GM12878 (cell line): Measurements from ENCODE around the gene KCND2. TPM values are rescaled to one million over a fixed set of nuclear protein-coding genes. Genes with fewer than 3 reads are reported as not detected.

Source experiments
- ATAC-seq: fragments of 200-7000 bp; cut with Tn5 transposase; 3 replicates; pipeline ENCODE4 v1.9.1; 2020; ENCODE audit warnings: mild to moderate bottlenecking, moderate library complexity
- BruUV-seq: library from RNA; stranded (reverse); fragments of 400-500 nt; replicated peaks from 2 replicates; lab custom pipeline; 2021; lab: Mats Ljungman, UMichigan
- CTCF ChIA-PET: fragments of 300-600 bp; sonication (Branson Sonifier 250); formaldehyde crosslinking; extraction: SDS; loops from one replicate; lab custom pipeline; 2021; ENCODE audit warnings: inconsistent platforms; lab: Yijun Ruan, JAX
- POLR2A ChIA-PET: fragments of 350-600 bp; formaldehyde crosslinking; extraction: SDS; loops from one replicate; lab custom pipeline; 2021; ENCODE audit warnings: inconsistent platforms; lab: Charles Lee
- RAD21 ChIA-PET: fragments of 300-600 bp; sonication (Branson Sonifier 250); formaldehyde crosslinking; loops from one replicate; lab custom pipeline; 2023; ENCODE audit warnings: antibody characterized with exemption; ENCODE audit not compliant: unreplicated experiment; lab: Charles Lee
- SMC1A ChIA-PET: fragments of 300-600 bp; sonication (Branson Sonifier 250); formaldehyde crosslinking; loops from one replicate; lab custom pipeline; 2023; ENCODE audit not compliant: unreplicated experiment, uncharacterized antibody; lab: Charles Lee
- DNase-seq: peaks from one replicate; pipeline ENCODE4 v3.0.0-alpha.2; 2011; ENCODE audit warnings: low read depth, low spot score
- FAIRE-seq: peaks from 3 replicates; lab custom pipeline; 2011; peaks lifted over from hg19 to GRCh38; lab: Jason Lieb, UNC
- H2AFZ ChIP-seq: 2 replicates; pipeline ENCODE4 v1.6.0; 2011; ENCODE audit warnings: low read depth, low read length, control low read depth; ENCODE audit not compliant: control insufficient read depth
- H3K27ac ChIP-seq: 2 replicates; pipeline ENCODE4 v1.5.1; 2011; ENCODE audit warnings: control low read depth; ENCODE audit not compliant: control insufficient read depth, insufficient read depth
- H3K27me3 ChIP-seq, 2 experiments: replicated peaks in 1 of 2; 2 replicates each; pipeline versions ENCODE4 v1.6.0 to v1.6.1; 2011; ENCODE audit warnings: low read length in 1 of 2; ENCODE audit not compliant: control insufficient read depth in 2 of 2, insufficient read depth in 2 of 2
- H3K36me3 ChIP-seq, 2 experiments: 2 replicates each; pipeline ENCODE4 v1.5.1; 2011; ENCODE audit warnings: low read length in 1 of 2; ENCODE audit not compliant: control insufficient read depth in 2 of 2, insufficient read depth in 2 of 2
- H3K4me1 ChIP-seq: 2 replicates; pipeline ENCODE4 v1.6.1; 2011; ENCODE audit warnings: mild to moderate bottlenecking, low read length, moderate library complexity, mixed read lengths; ENCODE audit not compliant: control insufficient read depth, insufficient read depth
- H3K4me2 ChIP-seq: 2 replicates; pipeline ENCODE4 v1.6.0; 2011; ENCODE audit warnings: control low read depth; ENCODE audit not compliant: control insufficient read depth, insufficient read depth
- H3K4me3 ChIP-seq: fragments of 200-600 bp; sonication (generic); 2 replicates; pipeline ENCODE4 v1.5.1; 2016
- H3K79me2 ChIP-seq: 2 replicates; pipeline ENCODE4 v1.6.0; 2011; ENCODE audit warnings: low read length; ENCODE audit not compliant: control insufficient read depth, insufficient read depth
- H3K9ac ChIP-seq: 2 replicates; pipeline ENCODE4 v1.8.0; 2011; ENCODE audit warnings: low read length, control low read depth, mixed read lengths; ENCODE audit not compliant: control insufficient read depth, insufficient read depth
- H3K9me3 ChIP-seq: replicated peaks from 3 replicates; pipeline ENCODE4 v1.5.1; 2011; ENCODE audit warnings: mild to moderate bottlenecking, low read length; ENCODE audit not compliant: control insufficient read depth, insufficient read depth
- H4K20me1 ChIP-seq: 2 replicates; pipeline ENCODE4 v1.6.0; 2011; ENCODE audit not compliant: control insufficient read depth, insufficient read depth
- BACH1 ChIP-seq: fragments of 450-650 bp; IDR thresholded peaks from 2 replicates; pipeline ENCODE4 v1.6.1; 2017; ENCODE audit warnings: mild to moderate bottlenecking, borderline replicate concordance
- DPF2 ChIP-seq: fragments of 450-650 bp; IDR thresholded peaks from 2 replicates; pipeline ENCODE4 v1.6.1; 2017; ENCODE audit warnings: mild to moderate bottlenecking
- ETV6 ChIP-seq, 2 experiments: fragments of 450-650 bp in 1 of 2; IDR thresholded peaks in 1 of 2; conservative IDR thresholded peaks in 1 of 2; 2 replicates each; pipeline ENCODE4 v1.6.1; 2014; ENCODE audit warnings: antibody characterized with exemption in 1 of 2, borderline replicate concordance in 1 of 2, low read depth in 1 of 2, mild to moderate bottlenecking in 1 of 2, moderate library complexity in 1 of 2
- IKZF1 ChIP-seq: fragments of 450-650 bp; conservative IDR thresholded peaks from 2 replicates; pipeline ENCODE4 v1.6.1; 2017; ENCODE audit warnings: antibody characterized with exemption, mild to moderate bottlenecking
- KAT2A ChIP-seq: conservative IDR thresholded peaks from 2 replicates; pipeline ENCODE4 v1.6.1; 2011; ENCODE audit warnings: low read depth, low read length; ENCODE audit not compliant: control insufficient read depth
- MYC ChIP-seq: IDR thresholded peaks from 2 replicates; pipeline ENCODE4 v1.6.1; 2011; ENCODE audit warnings: mild to moderate bottlenecking, low read length, moderate library complexity, inconsistent platforms; ENCODE audit not compliant: insufficient read depth, insufficient replicate concordance, insufficient read length, severe bottlenecking
- NBN ChIP-seq: fragments of 450-650 bp; IDR thresholded peaks from 2 replicates; pipeline ENCODE4 v1.6.1; 2016
- PML ChIP-seq: IDR thresholded peaks from 2 replicates; pipeline ENCODE4 v1.6.1; 2012; ENCODE audit warnings: low read length, inconsistent platforms
- PRDM15 ChIP-seq: fragments of 450-650 bp; formaldehyde crosslinking; IDR thresholded peaks from 2 replicates; pipeline ENCODE4 v1.4.0; 2020; ENCODE audit warnings: mild to moderate bottlenecking, moderate library complexity
- RBBP5 ChIP-seq: fragments of 200-600 bp; sonication (generic); conservative IDR thresholded peaks from 2 replicates; pipeline ENCODE4 v1.6.1; 2016
- STAT3 ChIP-seq: IDR thresholded peaks from 2 replicates; pipeline ENCODE4 v1.6.1; 2011; ENCODE audit warnings: low read depth, low read length, improper control_type of control experiment
- SUZ12 ChIP-seq: fragments of 200-600 bp; sonication (generic); IDR thresholded peaks from one replicate; pipeline ENCODE4 v1.6.1; 2018; ENCODE audit warnings: antibody characterized with exemption, mild to moderate bottlenecking; ENCODE audit not compliant: unreplicated experiment
- TAF1 ChIP-seq: IDR thresholded peaks from 2 replicates; pipeline ENCODE4 v1.6.1; 2011; ENCODE audit warnings: mild to moderate bottlenecking, low read depth, low read length, borderline replicate concordance
- ZNF274 ChIP-seq: IDR thresholded peaks from one replicate; pipeline ENCODE4 v1.8.0; 2011; ENCODE audit not compliant: insufficient read length, insufficient read depth
- ZNF384 ChIP-seq: IDR thresholded peaks from 2 replicates; pipeline ENCODE4 v1.6.1; 2012; ENCODE audit warnings: low read depth, mild to moderate bottlenecking, low read length, improper control_type of control experiment, borderline replicate concordance
- WGBS: methylation state at CpG from one replicate; pipeline ENCODE4 v1.1.6; 2016; ENCODE audit warnings: low lambda C conversion rate; ENCODE audit not compliant: insufficient replicate concordance, insufficient coverage; ENCODE audit errors: missing lambda C conversion rate; 5-methylcytosine and 5-hydroxymethylcytosine counted together
- in situ Hi-C: fragments of 300-500 bp; cut with MboI; formaldehyde crosslinking; loops from 9 replicates; pipeline ENCODE4 v1.14.3; 2018; ENCODE audit warnings: mixed read lengths
- intact Hi-C: fragments of 100-400 bp; cut with micrococcal nuclease; formaldehyde crosslinking; loops from one replicate; pipeline ENCODE4 v1.14.2; 2022; ENCODE audit not compliant: unreplicated experiment
- polyA plus RNA-seq, 11 experiments: library from polyadenylated mRNA; depleted of rRNA in 4 of 11; unstranded in 6 of 11; stranded (reverse) in 5 of 11; fragments of >200 nt; fragmentation: Nextera tagmentation in 4 of 11; fragmentation: Illumina TruSeq in 1 of 11; extraction: Ambion mirVana in 4 of 11; extraction: Trizol in 1 of 11; gene quantifications; 1 replicate in 1 of 11; 2 replicates in 10 of 11; pipeline versions ENCODE4 v1.2.1 to v1.2.3, GENCODE V29; 2011 to 2016; ENCODE audit warnings: inconsistent platforms in 2 of 11, missing spikeins in 2 of 11, low read depth in 1 of 11
- total RNA-seq, 4 experiments: library from RNA; depleted of rRNA in 3 of 4; stranded (reverse); fragments of >200 nt in 3 of 4; fragmentation: Illumina TruSeq in 1 of 4; extraction: Trizol in 1 of 4; gene quantifications; 2 replicates each; pipeline versions ENCODE4 v1.2.1 to v1.2.3, GENCODE V29; 2013 to 2021
- TF ChIP-seq, protein P1 (sequence below): fragments of 450-650 bp; conservative IDR thresholded peaks from 2 replicates; pipeline ENCODE4 v1.6.1; 2017; ENCODE audit warnings: mild to moderate bottlenecking, moderate library complexity
- TF ChIP-seq, protein P2 (sequence below): IDR thresholded peaks from 2 replicates; pipeline ENCODE4 v1.6.1; 2011; ENCODE audit warnings: mild to moderate bottlenecking, low read depth, low read length, moderate library complexity; ENCODE audit not compliant: insufficient replicate concordance

Gene KCND2
- total and polyA plus RNA-seq, 10 of the 15 experiments (the other 5 are each of a cell fraction or from before 2014, with no cell fraction given): 3.6 to 22.3 (median 6.3) TPM

DNA sequence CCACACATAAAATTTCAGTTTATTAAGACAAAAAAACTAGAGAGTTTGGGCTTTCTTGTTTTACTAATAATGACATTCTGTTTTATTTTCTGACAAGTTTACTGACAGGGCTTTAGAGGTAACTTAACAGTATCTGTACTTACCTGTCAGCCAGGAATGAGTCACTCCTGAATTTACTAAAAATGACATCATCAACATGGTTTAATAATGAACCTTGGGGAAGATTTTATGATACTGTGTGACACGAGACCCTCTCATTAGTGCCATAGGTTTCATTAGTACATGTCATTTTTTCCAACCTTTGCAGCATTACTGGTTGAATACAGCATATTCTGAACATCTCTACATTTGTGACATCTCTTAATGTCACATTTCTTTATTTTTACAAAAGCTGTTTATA, 131.1 kb downstream of the KCND2 start:
- WGBS: 0% methylated on average over 1 of the region's 1 CpG
- no peaks in the 10 kb centered on the region for H3K27me3 ChIP-seq
- RAD21 ChIA-PET: interaction anchor here (3.2 to 5.2 kb wide), 4 partner anchors 7 to 37 kb away, joined by 11 to 32 read pairs (median 24); no protein-coding TSS in a partner anchor
- no TSS peak for BruUV-seq
- peaks cover 47% of the 10 kb centered on the region for H3K4me1 ChIP-seq
- peaks cover 58% of the 10 kb centered on the region for H3K79me2 ChIP-seq
- no peak overlapping the region for H3K4me3 ChIP-seq
- H4K20me1 ChIP-seq: no peaks in the 10 kb centered on the region
- CTCF ChIA-PET: interaction anchor here (0.8 kb wide), 1 partner anchor 9 kb away, joined by 3 read pairs; no protein-coding TSS in a partner anchor
- H3K9ac ChIP-seq: peak overlapping the region; percentile 26; the same call in 1 of the 2 replicates
- peaks cover 0 to 10% of the 10 kb centered on the region in 2 experiments; a peak in 2 of 4 replicates for H3K36me3 ChIP-seq
- FAIRE-seq (no peak), ATAC-seq (peak; percentile 50), DNase-seq (no peak)
- SMC1A ChIA-PET: interaction anchor here (0.8 to 14.8 kb wide), 7 partner anchors 7 to 99 kb away, joined by 3 to 305 read pairs (median 8); no protein-coding TSS in a partner anchor
- in situ Hi-C loops (loop anchor here (25.0 kb wide), 1 partner anchor 983 kb away; the partner anchor contains the start of gene FAM3C), intact Hi-C loops (loop anchor here (1.0 to 5.0 kb wide), 3 partner anchors 17 to 148 kb away; no protein-coding TSS in a partner anchor)
- peak overlapping the region; percentile 6; the same call in 1 of the 2 replicates for H2AFZ ChIP-seq
- POLR2A ChIA-PET: interaction anchor here (0.9 to 3.9 kb wide), 6 partner anchors 8 to 67 kb away, joined by 3 to 25 read pairs (median 5); no protein-coding TSS in a partner anchor
- H3K9me3 ChIP-seq: peaks cover 10% of the 10 kb centered on the region
- peak overlapping the region; percentile 41; the same call in 1 of the 2 replicates for H3K4me2 ChIP-seq
- peak overlapping the region; percentile 95 for H3K27ac ChIP-seq
- TF ChIP-seq BACH1 (peak; percentile 32; the same call in 1 of the 2 replicates), SUZ12 (no peak), NBN (peak; percentile 80), STAT3 (peak; percentile 90; the same call in 1 of the 2 replicates), TAF1 (no peak), MYC (no peak), DPF2 (peak; percentile 97), PRDM15 (CRISPR knock-in tag) (peak; percentile 71; the same call in 1 of the 2 replicates), PML (peak; percentile 31; the same call in 1 of the 2 replicates), ZNF384 (no peak), IKZF1 (peak; percentile 72), KAT2A (no peak), ZNF274 (no peak), ETV6 (conservative IDR thresholded peaks at IDR 0.05 in 1 of 2, IDR thresholded peaks at IDR 0.05 in 1 of 2; ENCODE audit: borderline replicate concordance in 1 of 2, low read depth in 1 of 2) (peak in 1 of 2 experiments; percentile 36; a peak in 1 of 4 replicates), RBBP5 (no peak)
- TF ChIP-seq, protein P1, sequence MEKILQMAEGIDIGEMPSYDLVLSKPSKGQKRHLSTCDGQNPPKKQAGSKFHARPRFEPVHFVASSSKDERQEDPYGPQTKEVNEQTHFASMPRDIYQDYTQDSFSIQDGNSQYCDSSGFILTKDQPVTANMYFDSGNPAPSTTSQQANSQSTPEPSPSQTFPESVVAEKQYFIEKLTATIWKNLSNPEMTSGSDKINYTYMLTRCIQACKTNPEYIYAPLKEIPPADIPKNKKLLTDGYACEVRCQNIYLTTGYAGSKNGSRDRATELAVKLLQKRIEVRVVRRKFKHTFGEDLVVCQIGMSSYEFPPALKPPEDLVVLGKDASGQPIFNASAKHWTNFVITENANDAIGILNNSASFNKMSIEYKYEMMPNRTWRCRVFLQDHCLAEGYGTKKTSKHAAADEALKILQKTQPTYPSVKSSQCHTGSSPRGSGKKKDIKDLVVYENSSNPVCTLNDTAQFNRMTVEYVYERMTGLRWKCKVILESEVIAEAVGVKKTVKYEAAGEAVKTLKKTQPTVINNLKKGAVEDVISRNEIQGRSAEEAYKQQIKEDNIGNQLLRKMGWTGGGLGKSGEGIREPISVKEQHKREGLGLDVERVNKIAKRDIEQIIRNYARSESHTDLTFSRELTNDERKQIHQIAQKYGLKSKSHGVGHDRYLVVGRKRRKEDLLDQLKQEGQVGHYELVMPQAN: no peak
- TF ChIP-seq, protein P2, sequence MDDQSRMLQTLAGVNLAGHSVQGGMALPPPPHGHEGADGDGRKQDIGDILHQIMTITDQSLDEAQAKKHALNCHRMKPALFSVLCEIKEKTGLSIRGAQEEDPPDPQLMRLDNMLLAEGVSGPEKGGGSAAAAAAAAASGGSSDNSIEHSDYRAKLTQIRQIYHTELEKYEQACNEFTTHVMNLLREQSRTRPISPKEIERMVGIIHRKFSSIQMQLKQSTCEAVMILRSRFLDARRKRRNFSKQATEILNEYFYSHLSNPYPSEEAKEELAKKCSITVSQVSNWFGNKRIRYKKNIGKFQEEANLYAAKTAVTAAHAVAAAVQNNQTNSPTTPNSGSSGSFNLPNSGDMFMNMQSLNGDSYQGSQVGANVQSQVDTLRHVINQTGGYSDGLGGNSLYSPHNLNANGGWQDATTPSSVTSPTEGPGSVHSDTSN: no peak
